Renal cortex interstitium (tissue), 11 donors: ENCODE results near the gene PCGF3. TPM values are rescaled to one million over a fixed set of nuclear protein-coding genes. Genes with fewer than 3 reads are reported as not detected.
"Not testable (repeated sequence)": the region's sequence is repeated elsewhere in the genome, so short reads cannot be mapped to it uniquely, and the experiment has no call there.

Experiments used
- DNase-seq, 11 donors: peaks; one replicate each; pipeline ENCODE4 v3.0.0-alpha.2; 2013; ENCODE audit warnings: low read depth in 9 of 11, low spot score in 4 of 11; ENCODE audit errors: extremely low read depth in 1 of 11
- polyA plus RNA-seq, 3 donors: library from polyadenylated mRNA; unstranded; fragments of 120-200 nt; gene quantifications; one replicate each; pipeline ENCODE4 v1.2.1, GENCODE V29; 2013; ENCODE audit not compliant: insufficient read length in 3 of 3

Gene PCGF3
- polyA plus RNA-seq, 3 donors: 67.4 to 102 (median 68.2) TPM

GRCh38 chr4:763922-764321 is 58.3 kb downstream of the PCGF3 start:
- DNase-seq: no peak

DNA sequence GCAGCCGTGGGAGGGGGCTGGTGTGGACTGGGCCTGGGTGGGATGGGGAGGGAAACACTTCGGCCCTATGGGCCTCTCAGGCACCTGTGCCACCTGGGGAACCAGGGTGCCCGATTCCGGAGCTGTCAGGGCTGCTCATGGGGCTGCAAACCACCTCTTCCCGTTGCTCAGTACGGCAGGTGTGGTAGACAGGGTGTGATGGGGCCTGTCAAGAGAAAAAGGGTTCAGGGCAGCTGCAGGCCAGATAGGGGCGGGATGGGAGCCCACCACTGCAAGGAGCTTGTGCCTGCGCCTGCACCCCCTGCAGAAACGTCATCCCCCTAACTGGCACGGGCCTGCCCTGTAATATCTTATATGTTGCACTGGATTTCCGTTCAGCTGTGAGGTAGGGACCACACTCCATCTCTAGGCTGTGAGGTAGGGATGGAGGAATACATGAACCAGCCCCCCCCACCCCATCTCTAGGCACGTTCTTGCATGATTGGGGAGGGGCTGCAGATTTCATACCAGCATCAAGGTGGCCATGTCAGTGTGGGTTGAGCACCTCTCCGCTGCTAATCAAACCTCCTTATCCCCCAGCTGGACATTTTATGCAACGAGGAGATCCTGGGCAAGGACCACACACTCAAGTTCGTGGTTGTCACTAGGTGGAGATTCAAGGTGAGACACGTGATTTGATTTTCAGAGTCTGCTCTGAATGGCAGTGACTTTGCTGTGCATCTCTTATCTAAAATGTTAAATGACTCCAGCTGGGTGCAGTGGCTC is 59.0 kb downstream of the PCGF3 start:
- no peak for DNase-seq

DNA sequence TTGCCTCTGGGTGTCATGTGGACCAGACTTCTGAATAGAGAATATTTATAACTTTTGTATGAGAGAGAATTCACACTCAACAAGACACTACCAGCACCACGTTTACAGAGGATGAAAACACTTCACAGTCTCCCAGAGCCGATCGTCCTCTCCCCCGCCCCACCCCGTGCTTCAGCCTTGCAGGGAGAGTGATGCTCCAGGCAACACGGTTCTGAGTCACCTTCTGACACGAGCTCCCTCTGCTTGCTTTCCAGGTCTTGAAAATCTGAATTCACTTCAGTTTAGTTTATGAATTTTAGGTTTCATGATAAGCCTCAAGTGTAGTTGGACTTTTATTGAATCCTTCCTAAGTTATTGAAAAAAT is 60.5 kb downstream of the PCGF3 start:
- no peak for DNase-seq

DNA sequence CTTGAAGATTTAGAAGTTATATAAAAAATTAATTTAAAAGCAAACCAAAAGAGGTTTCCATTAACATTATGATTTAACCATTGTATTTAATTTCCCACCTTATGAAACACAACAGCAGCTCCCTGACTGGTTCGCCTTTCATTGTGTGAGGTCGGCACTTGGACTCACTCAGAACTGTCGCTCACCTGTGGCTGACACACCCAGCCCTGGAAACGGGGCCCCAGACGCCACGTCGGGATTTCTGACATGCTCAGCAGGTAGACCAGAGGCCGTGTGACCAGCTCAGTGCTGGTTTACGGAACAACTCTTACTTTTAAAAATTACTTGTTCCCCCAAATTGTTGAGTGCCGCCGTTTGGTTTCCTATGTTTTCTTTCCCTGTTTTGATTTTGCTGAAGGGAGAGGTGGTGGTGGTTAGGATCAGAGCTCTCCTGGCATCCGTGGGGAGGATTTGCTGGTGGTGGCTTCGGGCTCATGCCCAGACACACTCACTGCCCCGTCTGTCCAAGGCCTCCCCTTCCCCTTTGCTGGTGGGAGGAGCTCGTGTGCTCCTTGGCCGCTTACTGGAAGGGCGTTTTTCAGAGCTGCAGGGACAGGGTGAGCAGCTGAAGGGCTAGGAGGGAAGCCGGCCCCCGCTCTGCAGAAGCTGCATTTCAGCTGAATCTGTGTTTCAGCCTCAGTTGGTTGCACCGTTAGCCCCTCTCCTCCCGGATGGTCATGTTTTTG is 61.1 kb downstream of the PCGF3 start:
- no peak for DNase-seq

- DNase-seq: no peak
Measured at GRCh38 chr4:768076-768475, 62.4 kb downstream of the PCGF3 start.

DNA sequence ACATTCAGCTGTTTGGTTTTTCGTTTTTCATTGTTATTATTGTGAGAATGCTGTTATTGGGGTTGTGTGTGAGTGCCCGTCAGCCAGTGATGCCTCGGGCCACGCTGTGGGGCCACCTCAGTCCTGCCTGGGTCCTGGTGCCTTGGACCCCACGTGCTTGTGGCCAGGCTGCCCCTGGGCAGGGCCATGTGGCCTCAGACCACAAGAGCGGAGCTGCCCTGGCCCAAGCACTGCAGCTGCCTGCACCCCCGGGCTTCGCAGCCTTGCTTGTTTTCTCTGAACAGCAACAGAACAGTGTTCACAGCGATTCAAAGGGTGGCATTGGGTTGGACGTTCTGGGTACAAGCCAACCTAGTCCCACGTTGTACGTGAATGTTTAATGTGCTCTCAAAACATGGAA is 63.4 kb downstream of the PCGF3 start:
- DNase-seq: no peak

DNA sequence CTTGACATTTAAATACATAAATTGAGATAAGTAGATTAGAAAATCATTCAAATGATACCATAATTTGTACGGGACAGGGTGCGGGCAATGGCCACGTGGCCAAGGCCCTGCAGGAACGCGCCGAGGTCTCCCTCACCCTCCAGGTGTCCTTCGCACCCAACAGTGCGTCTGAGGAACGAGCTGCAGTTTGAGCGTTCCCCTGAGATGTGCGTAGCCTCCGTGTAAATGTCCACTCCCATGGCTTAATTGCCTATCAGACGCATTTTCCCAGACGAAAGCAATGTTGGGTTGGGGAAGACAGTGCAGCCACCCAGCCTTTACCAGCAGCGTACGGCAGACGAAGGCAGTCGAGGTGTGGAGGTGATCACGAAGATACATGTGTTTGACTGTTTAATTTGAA is 63.9 kb downstream of the PCGF3 start:
- DNase-seq: no peak

- no peak for DNase-seq
Measured at GRCh38 chr4:770022-770421, 64.4 kb downstream of the PCGF3 start.

DNA sequence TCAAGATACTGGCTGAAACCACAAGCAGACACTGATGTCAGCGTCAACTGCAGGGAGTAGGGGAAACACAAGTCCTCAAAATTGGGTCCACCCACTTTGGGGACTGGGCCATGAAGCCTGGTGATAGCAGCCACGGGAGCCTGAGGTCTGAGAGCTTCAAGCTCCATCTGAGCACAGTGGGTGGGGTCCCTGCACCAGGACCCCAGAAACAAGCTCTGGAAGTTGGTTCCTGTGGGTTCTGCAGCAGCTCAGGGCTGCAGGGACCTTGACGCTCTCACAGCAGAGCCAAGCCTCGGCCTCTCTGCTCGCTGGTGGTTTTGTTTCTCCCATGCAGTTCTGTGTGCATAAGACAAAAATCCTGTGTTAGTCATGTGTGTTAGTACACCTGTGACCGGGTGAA is 65.8 kb downstream of the PCGF3 start:
- no peak for DNase-seq

DNA sequence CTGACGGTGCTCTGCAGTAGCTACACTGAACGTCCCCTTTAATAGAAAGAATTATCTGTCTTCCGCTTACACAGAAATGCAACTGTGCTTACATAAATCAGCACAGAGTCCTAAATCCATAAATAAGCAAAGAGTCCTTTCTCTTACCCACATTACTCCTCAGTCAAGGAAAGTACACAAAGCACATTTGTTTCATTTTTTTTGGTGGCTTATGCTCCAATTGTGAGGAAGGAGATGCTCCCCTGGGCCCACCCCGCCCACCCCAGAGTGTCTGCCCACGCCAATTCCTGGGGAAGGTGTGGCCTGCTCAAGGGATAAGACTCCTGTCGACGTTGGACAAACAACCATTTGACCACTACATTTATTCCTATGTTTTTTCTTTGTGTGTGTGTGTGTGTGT is 66.5 kb downstream of the PCGF3 start:
- DNase-seq: no peak

- DNase-seq: no peak
Measured at GRCh38 chr4:772776-773175, 67.1 kb downstream of the PCGF3 start.

GRCh38 chr4:773214-773613 is 67.6 kb downstream of the PCGF3 start:
- no peak for DNase-seq

DNA sequence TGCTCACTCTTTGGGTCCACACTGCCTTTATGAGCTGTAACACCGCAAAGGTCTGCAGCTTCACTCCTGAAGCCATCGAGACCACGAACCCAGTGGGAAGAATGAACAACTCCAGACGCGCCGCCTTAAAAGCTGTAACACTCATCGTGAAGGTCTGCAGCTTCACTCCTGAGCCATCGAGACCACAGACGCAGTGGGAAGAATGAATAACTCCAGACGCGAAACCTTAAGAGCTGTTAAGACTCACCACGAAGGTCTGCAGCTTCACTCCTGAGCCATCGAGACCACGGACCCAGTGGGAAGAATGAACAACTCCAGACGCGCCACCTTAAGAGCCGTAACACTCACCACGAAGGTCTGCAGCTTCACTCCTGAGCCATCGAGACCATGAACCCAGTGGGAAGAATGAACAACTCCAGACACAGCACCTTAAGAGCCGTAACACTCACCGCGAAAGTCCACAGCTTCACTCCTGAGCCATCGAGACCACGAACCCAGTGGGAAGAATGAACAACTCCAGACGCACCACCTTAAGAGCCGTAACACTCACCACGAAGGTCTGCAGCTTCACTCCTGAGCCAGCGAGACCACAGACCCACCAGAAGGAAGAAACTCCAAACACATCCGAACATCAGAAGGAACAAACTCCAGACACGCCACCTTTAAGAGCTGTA is 68.9 kb downstream of the PCGF3 start:
- not testable (repeated sequence) for DNase-seq

DNA sequence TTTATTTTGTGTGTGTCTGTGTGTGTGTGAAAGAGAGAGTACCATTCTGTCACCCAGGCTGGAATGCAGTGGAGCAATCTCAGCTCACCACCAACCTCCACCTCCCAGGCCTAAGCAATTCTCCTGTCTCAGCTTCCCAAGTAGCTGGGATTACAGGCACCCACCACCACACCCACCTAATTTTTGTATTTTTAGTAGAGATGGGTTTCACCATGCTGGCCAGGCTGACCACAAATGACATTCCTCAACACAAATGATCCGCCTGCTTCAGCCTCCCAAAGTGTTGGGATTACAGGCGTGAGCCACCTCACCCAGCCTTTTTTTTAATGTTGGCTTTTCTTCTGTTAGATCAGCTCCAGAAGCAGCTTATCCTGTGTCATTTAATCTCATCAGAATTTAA is 69.9 kb downstream of the PCGF3 start:
- DNase-seq: not testable (repeated sequence)

- DNase-seq: no peak
Measured at GRCh38 chr4:776743-777441, 71.3 kb downstream of the PCGF3 start.

DNA sequence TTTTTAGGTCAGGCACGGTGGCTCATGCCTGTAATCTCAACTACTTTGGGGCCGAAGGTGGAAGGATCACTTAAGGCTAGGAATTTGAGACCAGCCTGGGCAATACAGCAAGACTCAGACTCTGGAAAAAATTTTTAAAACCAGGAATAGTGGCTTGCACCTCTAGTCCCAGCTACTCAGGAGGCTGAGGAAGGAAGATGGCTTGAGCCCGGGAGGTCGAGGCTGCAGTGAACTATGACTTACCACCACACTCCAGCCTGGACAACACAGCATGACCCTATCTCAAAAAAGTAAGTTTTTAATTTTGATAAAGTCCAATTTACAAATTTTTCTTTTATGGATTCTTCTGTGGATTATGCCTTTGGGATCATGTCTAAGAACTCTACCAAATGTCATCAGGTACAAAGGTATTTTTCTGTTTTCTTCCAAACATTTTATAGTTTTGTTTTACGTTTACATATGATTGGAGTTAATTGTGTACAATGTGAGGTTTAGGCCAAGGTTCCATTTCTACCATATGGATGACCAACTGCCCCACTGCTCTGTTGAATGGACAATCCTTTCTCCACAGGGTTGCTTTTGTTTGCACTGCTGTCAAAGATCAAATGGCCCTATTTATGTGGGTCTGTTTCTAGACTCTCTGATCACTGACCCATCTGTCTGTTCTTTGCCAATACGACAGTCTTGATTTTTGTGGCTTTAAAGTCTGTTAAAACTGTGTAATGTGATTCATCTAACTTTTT is 72.1 kb downstream of the PCGF3 start:
- DNase-seq: no peak

- DNase-seq: no peak
Measured at GRCh38 chr4:779555-779954, 73.9 kb downstream of the PCGF3 start.

DNA sequence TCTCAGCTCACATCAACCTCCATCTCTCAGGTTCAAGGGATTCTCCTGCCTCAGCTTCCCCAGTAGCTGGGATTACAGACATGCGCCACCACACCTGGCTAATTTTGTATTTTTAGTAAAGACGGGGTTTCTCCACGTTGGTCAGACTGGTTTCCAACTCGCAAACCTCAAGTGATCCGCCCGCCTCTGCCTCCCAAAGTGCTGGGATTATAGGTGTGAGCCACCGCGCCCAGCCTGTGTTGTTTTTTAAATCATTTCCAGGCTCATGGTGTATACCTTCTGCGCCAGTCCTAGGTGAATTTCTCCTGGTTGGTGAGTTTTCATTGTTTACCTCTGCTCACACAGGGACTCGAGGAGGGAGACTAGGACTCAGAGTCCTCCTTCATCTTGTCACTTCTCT is 74.6 kb downstream of the PCGF3 start:
- not testable (repeated sequence) for DNase-seq
